ENCODE measurements around the gene KDM5A. TPM values are rescaled to one million over a fixed set of nuclear protein-coding genes. Genes with fewer than 3 reads are reported as not detected.

Gene KDM5A
- total RNA-seq, 4 donors from 2014 or later: 55.6 to 80.6 (median 57.2) TPM

DNA sequence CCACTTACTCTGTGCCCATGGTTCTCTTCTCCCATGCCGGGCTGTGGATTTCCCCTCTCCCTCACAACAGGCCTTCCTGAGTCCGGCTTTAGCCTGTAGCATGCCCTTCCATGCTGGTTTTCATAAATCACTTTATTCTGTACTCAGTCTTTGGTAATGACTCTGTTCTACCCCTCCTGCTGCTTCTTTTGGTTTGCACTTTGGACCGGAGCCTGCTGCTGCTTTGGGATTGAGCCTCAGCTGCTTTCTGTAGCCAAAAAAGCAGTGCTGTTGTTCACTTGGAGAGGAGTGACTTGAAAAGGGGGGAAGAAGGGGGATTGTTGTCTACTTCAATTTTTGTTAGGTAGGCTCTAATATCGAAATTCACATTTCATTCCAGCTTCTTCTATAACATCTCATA, 118.0 kb downstream of the KDM5A start:
- TF ChIP-seq CTCF (IDR thresholded peaks at IDR 0.05; ENCODE audit: low read depth): no peak

GRCh38 chr12:269191-269590, 119.9 kb downstream of the KDM5A start:
- no peak for TF ChIP-seq CTCF (IDR thresholded peaks at IDR 0.05; ENCODE audit: low read depth)

- TF ChIP-seq CTCF (IDR thresholded peaks at IDR 0.05; ENCODE audit: low read depth): no peak
These were observed 120.7 kb downstream of the KDM5A start for GRCh38 chr12:268483-268840.

DNA sequence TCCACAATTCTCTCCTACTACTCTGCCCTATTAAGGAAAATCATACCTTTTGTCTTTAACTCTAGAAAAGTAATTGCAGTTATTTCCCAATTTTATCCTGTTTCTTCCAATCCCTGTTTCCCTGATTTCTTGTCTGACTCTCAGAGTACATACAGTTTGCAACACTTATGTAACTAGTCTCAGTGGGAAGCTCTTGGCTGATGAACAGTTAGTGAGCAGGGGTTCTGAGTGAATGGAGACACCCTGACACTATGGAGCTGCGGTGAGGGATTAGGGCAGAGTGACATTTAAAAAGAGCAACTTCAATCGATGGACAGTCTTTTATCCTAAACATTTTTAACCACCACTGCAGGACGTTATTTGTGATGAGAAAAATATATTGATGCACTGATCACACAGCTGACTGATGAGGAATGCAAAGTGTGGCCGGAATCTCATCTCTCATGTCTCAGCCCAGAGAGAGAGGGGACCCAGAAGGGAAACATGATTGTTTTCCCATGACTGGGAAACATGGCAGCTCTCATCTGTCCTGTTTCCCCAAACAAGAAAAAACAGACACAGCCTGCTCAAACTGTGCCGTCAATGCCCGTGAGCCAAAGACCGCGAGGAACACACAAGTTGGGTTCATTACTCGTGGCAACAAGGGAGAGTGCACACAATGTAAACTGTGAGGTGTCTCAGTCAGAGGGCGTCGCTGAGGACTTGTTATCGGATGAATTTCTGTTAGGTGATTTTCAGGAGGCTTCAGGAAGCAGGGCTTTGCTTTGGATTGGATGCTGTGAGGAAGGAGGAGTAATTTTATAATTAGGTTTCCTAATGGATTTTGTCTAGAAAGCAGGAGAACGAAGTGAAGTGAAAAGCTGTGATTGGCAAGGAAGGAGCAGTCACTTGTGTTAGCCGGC, 121.3 kb downstream of the KDM5A start:
- no peak for TF ChIP-seq CTCF (IDR thresholded peaks at IDR 0.05; ENCODE audit: low read depth)

GRCh38 chr12:265096-265495, 124.0 kb downstream of the KDM5A start:
- TF ChIP-seq CTCF (IDR thresholded peaks at IDR 0.05; ENCODE audit: low read depth): no peak

- TF ChIP-seq CTCF (IDR thresholded peaks at IDR 0.05; ENCODE audit: low read depth): no peak
These were observed 124.9 kb downstream of the KDM5A start for GRCh38 chr12:264269-264668.

DNA sequence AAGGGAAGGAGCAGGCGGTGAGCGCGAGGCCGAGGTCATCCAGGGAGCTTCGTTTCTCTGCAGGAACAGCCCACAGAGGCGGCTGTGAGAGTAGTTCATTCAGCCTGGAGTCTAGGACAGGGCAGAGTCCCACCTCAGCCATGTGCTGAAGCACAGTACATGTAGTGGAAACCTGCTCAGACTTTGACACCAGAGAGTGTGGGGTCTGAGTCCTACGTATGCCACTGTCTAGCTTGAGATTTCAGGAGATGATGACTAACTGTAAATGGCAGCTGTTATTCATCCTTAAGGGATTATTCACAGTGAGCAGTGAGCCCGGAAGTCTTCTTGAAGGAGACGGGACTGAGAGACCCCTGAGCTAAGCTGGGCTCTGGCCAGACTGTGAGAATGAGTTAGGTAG, 125.5 kb downstream of the KDM5A start:
- no peak for TF ChIP-seq CTCF (IDR thresholded peaks at IDR 0.05; ENCODE audit: low read depth)
